Activated T-cell treated with anti-CD3 and anti-CD28 coated beads for 24 hours (primary cell): ENCODE measurements around the gene SMURF2.
"Not testable (repeated sequence)": the region's sequence is repeated elsewhere in the genome, so short reads cannot be mapped to it uniquely, and the experiment has no call there.

Experiments
- DNase-seq: peaks from one replicate; pipeline ENCODE4 v3.0.0-alpha.2; 2020; ENCODE audit warnings: low read depth

Gene SMURF2

DNA sequence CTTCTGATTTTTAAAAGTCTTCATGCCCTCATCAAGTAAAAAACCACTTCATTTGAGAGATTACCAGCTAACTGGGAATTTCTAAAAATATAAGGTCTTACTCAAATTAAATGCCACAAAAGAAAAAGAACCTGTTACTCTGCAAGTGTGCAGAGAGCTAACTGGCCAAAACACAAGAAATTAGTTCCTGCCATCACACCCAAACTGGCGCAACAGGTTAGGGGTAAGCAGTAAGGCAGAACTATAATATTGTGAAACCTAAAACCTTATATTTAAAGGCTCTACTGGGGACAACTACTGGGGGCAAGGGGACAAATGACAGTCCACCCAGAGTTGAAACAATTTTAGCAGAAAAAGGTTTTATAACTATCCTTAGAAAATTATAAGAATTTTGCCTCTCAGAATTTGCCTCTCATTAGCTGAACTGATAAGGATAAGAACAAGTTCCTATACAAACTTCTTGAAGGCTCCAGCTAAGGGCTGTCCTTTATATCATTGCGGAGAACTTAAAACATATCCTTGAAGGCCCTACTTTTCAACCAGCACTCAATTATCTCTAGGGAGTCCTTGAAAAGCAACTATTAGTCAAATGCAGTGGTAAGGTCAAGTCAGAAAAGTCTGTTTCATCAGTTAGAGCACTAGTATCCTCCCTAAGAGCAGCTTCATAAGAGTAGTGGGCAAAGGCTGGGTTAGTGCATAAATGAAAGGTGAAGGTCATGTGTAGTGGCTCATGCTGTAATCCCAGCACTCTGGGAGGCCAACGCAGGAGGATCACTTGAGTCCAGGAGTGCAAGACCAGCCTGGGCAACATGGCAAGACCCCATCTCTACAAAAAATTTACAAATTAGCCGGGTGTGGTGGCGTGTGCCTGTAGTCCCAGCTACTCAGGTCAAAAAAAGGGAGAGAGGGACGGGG lies 31.5 kb downstream of the SMURF2 start:
- no peak for DNase-seq

DNA sequence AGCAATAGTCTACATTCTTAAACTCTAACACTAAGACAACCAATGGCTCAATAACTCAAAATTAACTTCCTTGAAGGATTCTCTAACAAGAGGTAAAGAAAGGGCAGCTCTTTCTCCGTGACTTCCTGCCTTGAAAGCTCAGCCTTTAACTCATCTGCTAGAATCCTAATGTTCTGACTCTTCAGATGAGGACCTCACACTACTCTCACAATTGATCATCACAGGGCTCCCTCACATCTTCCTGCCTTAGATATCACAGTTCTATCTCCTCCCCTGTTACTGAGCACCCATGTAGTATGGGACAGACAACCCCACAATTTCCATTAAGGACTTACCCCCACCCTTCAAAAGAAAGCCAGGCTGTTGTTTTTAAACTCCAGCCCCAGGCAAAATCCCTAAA lies 33.5 kb downstream of the SMURF2 start:
- peak; percentile 8 for DNase-seq

DNA sequence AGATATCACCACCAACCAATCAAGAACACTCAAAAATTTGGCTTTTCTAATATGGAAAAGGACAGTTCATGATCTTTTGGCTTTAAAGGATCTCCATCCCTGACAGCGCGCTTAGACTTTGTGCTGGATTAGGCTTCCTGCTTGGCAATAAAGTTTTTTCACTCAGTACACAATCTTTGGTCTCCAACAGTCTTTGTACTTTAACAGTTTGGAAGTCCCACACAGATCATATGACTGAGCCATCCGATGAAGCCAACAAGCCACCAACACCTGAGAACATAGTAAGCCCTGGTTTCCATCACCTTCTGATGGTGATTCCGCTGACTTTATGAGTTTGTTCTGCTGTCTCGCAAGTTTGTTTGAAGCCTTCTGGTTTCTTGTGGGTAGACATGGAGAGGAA lies 34.3 kb downstream of the SMURF2 start:
- no peak for DNase-seq

DNA sequence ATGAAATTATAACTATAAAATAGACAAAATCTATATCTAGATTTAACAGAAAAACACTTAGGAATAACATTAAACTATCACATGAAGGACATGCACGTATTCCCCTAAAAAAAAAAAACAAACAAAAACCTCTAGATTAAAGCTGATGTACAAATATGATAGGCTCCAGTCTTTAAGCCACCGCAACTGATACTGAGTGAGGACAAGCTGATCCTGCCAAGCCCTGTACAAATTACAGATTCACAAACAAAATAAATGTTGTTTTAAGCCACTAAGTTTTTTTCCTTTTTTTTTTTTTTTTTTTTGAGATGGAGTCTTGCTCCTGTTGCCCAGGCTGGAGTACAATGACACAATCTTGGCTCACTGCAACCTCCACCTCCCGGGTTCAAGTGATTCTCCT lies 35.3 kb downstream of the SMURF2 start:
- DNase-seq, result no peak

DNA sequence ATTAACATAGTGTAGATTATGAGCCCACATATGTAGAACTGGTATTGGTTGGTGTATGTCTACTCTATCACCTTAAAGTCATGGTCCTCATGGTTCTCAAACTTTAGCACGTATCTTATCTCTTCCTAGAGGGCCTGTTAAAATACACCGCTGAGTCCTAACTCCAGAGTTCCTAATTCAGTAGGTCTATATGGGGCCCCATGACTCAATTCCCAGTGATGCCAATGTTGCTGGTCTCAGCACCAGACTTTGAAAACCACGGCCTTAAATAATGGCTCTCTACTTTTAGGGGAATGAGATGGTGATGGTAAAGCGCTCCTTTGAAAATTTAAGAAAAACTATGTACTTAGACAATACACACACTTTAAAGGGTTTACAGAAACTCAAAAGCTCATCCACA lies 36.6 kb downstream of the SMURF2 start:
- DNase-seq, result no peak

DNA sequence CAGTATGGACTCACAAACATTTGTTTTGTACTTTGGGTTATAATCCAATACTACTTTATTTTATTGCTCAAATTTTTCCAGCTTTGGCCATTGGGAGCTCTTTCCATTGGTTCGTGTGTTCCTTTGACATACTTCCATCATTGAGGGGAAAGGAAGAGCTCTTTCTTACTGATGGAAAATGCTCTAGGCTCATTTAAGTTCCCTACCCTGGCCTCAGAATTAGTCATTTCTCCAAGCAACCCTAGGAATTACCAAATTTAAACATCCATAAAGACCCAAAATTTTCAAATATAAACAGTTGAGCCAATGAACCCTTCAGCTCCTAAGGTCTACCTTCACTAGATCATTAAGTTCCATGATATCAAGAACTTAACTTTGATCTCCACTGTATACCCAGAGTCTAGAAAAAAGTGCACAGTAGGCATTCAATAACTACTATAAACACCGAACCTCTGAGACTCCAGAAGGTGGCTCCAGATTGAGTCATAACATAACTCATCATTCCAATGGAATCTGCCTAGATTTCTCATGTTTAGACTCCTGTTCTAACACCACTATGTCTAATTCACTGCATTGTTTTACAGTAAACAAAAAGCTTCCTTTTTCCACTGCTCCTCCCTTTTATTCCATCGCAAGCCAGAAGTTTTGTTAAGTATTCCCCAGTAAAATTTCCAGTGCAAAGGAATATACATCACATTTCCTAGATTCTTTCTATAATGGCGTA lies 39.0 kb downstream of the SMURF2 start:
- DNase-seq, result no peak

DNA sequence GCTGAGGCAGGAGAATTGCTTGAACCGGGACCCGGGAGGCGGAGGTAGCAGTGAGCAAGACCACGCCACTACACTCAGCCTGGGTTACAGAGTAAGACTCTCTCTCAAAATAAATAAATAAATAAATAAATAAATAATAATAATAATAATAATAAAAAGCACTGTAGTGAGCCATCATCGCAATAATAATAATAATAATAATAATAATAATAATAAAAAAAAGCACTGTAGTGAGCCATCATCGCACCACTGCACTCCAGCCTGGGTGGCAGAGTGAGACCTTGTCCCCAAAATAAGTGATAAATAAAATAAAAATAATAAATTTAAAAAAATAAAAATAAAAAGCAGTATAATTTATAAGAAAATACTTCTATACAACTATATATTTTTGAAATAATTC lies 40.3 kb downstream of the SMURF2 start:
- DNase-seq, result no peak

DNA sequence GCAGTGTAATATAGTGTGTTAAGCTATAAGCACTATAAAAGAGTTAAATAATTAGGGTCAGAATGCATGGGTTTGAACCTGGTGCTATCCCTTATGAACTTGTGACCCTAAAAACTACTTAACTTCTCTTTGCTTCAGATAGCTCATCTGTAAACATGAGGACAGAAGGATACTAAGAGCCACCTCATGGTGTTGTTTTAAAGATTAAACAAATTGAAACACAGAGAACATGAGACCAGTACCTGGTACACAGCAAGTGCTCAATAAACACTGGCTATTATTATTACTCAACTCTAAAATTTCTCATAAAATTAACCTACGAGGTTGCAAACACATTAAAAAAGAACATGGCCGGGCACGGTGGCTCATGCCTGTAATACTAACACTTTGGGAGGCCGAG lies 43.3 kb downstream of the SMURF2 start:
- DNase-seq, result no peak

DNA sequence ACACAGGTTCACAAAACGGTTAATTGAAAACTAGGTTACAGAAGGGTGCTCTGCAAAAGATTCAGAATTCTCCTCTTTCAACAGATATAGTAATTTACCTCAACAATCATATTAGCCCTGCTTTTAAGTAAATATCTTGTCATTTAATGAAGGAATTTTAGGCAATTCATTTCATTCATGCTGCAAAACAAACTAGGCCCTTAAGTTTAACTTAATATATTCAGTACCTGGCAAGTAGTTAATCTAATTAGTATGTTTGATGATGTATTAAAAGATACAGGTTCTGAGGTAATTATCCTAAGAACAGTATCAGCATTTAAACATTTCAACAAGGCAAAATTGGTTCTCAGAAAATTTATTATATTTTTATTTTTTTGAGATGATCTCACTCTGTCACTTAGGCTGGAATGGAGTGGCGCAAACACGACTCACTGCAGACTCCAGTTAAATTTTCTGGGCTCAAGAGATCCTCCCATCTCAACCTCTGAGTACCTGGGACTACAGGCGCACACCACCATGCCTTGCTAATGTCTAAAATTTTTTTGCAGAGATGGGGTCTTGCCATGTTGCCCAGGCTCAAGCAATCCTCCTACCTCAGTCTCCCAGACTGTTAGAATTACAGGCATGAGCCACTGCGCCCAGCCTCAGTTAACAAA lies 44.9 kb downstream of the SMURF2 start:
- DNase-seq, result no peak

DNA sequence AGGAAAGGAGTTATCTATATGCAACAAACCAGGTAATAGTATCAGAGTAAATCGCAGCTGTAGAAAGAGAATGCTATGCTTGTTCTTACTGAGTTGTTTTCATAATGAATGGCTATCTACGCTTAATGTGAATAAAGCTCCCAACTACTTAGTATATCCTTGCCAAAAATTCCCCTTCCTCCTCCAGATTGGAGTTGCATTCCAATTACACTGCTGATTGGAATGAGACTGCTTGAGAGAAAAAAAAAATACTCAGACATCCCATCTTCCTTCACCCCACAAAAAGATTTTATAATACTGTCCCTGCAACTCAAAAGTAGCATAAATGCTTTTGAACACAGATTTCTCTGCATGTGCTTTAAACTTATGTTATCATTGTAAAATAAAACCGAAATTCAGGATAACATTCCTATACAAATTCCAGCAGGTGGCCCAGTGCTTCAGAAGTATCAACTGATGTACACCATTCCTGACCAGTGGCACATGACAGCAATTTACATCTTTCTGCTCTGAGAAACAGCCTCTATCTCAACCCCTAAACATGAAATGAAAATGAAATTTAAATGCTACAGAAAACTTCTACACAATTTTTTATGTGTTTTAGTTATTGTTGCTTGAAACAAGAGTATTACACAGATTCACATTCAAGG lies 47.0 kb downstream of the SMURF2 start:
- DNase-seq, result no peak

DNA sequence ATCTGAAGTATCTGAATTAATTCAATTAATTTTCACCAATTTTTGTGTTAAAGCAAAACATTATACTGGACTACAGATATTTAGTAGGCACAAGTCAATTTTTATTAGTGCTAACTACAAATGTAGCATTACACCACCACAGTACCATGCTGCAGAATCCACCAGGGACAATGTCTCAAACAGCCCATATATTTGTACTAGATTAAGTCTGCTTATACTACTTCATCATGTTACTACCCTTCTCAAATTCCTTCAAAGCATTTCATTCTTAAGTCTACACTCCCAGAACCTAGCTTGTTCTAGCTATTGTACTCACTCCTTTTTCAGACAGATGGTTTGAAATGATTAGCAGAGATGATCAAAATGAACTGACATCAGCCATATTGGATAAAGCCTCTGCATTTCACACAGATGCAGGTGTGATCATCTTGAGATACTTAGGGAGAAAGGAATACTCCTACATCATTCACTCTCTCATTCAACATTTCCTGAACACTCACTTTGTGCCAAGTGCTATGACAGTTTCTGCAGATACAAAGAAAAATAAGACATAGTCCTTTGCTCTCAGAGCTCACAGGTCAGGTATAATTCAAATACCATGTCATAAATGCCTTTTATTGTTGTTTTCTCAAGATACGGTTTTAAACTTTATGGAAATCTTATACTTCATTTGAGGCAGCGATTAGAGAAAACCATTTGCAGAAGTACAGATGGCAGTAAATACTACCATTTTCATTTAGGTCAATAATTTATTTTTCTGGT lies 47.7 kb downstream of the SMURF2 start:
- DNase-seq, result no peak

DNA sequence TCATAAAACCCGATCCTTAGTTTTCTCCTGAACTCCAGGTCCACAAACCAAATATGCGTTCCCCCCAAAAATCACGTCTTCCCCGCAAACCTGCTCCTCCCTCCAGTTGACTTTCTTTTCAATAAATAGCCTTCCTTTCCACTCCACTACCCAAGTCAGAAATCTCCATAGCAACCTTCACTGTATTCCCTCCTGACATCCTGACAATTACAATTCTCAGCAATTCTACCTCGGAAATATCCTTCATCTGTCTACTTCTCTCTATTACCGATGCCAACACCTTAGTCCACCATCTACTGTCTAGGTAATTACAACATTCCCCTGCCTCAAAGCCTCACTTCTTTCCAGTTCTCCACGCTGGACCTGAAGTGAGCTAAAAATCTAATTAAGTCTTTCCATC lies 50.7 kb downstream of the SMURF2 start:
- no peak for DNase-seq

DNA sequence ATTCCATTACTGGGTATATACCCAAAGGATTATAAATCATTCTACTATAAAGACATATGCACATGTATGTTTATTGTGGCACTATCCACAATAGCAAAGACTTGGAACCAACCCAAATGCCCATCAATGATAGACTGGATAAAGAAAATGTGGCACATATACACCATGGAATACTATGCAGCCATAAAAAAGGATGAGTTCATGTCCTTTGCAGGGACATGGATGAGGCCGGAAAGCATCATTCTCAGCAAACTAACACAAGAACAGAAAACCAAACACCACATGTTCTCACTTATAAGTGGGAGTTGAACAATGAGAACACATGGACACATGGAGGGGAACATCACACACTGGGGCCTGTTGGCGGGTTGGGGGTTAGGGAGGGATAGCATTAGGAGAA lies 51.9 kb downstream of the SMURF2 start:
- not testable (repeated sequence) for DNase-seq

DNA sequence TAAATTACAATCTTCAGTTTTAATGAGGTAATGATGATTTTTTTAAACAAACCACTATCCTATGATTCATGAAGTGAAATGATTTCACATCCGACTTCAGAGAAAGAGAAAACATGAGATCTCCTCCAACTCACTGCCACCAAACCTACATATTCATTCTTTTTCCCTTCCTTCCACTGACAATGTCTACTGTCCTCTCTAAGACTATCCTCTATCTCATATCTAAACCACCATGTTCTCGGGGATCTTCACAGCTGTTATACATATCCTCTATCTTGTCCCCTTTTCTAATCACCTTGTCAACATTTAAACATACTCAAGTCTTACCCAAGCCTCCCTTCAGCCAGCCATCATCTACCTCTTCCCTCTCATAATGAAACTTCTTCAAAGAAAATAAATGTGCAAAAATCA lies 53.5 kb downstream of the SMURF2 start:
- DNase-seq, result no peak

DNA sequence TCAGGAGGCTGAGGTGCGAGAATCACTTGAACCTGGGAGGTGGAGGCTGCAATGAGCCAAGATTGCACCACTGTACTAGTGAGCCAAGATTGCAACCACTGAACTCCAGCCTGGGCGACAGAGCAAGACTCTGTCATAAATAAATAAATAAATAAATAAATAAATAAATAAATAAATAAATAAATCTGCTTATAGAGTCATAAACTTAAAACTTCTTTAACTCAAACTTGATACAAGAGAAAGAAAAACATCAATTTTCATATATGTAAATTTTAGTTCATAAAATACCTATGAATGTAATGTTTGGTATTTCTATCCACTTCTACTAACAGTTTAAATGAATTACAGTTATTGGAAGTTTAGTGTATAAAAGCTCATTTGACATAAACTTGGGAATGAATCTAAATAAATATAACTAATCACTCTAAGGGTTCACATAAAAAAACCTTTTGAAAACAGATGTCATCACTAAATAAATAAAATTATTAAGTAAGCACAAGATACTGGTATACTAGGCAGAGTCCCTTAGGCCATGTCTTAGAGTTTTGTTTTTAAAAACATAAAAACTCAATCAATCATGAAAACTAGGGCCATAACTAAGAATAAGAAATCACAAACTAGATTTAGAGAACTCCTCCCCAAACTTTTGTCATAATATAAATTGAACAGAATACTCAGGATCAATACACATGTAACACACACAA lies 54.1 kb downstream of the SMURF2 start:
- DNase-seq, result no peak

DNA sequence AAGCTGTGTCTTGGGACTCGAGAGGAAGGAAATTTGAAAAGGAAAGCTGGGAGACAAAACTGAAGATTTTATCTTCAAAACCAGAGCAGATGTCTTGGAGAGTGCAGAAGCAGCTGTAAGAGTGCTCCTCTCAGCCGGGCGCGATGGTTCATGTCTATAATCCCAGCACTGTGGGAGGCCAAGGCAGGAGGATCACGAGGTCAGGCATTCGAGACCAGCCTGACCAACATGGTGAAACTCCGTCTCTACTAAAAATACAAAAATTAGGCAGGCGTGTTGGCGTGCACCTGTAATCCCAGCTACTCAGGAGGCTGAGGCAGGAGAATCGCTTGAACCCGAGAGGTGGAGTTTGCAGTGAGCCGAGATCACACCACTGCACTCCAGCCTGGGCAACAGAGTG lies 57.6 kb downstream of the SMURF2 start:
- not testable (repeated sequence) for DNase-seq

DNA sequence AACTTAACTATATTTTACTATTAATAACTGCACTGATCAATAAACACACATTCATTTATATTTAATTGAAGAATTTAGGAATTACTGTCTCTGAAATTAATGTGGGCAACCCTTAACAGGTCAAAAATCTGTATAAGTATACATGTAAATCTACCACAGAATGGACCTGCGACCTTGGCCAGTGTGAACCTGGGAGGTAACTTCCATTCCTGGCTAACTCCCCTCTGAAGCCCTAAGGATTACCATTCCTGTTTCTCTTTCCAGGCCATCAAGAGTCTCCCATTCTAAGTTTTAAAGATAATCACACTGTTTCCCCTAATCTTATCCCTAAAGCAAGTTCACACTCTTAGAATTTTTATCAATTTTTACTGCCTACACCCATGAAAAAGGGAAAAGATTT lies 58.1 kb downstream of the SMURF2 start:
- DNase-seq, result no peak

DNA sequence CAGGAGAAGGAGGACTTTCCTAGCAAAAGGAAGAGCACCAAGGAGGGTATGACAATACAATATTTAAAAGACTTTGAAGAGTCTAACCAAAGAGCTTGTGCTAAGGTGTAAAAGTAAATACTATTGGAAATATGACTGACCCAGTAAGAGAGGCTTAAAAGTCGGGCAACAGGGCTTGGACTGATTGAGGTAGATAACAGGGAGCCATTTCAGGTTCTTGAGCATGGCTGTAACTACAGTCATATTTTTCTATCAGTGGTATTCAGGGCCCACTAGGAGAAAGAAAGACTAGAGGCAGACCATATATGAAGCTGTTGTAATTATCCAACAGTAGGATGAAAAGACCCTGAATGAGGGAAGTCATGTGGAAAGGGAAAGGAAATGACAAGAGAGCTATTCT lies 62.3 kb downstream of the SMURF2 start:
- DNase-seq, result no peak

DNA sequence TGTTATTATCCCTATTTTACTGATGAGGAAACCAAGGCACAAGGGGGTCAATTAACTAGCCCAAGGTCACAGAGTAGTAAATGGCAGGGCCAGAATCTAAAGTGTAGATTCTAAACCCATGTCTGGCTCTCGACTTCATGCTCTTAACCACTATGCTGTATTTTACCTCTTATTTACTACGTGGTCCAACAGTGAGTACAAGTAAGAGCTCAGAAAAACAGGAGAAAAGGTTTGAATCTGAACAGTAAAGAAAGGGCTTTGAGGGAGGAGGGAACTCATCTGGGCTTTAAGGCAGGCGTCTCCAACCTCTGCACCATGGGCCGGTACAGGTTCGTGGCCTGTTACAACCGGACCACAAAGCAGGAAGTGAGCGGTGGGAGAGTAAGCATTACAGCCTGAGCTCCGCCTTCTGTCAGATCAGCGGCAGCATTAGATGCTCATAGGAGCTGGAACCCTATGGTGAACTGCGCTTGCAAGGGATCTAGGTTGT lies 62.9 kb downstream of the SMURF2 start:
- peak; percentile 33 for DNase-seq

DNA sequence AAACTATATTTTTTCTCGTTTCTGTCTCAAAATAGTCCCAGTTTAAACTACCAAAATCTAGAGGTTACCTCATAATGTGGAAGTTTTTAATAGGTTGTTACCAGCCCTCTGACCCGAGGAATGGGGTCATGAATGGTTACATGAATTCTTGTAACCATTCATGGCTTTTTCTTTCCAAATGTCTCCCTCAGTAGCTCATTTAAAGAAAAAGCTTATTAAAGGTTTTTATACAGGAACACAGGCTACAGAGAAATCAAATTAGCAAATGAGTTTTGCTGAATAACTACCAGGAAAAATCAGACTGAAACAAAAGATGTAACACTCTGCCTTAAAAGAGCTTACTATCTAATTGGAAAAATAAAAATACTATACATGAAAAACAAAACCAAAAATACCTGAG lies 63.4 kb downstream of the SMURF2 start:
- DNase-seq, result no peak

DNA sequence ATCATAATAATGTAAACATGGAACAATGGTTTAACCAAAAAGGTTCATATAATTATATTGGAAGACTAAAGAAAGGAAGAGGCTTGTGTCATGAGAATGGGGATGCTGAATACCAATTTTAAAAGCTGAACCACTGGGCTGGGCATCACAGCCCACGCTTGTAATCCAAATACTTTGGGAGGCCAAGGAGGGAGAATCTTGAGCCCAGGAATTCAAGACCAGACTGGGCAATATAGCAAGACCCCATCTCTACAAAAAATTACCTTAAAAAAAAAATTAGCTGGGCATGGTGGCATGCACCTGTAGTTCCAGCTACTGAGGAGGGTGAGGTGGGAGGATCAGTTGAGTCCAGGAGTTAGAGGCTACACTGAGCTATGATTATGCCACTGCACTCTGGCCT lies 65.1 kb downstream of the SMURF2 start:
- DNase-seq, result no peak
